GM18498 (cell line): Measurements from ENCODE around the gene KIF9.
"Not testable (repeated sequence)": the region's sequence is repeated elsewhere in the genome, so short reads cannot be mapped to it uniquely, and the experiment has no call there.

Source experiments
- ATAC-seq: cut with Tn5 transposase; IDR thresholded peaks from one replicate; pipeline ENCODE4 v1.9.1; 2021; ENCODE audit warnings: mild to moderate bottlenecking, moderate library complexity; ENCODE audit not compliant: unreplicated experiment

The KIF9 gene

GRCh38 chr3:47194994-47195393 lies 87.6 kb downstream of the KIF9 start:
- no peak for ATAC-seq

- no peak for ATAC-seq
Observed at GRCh38 chr3:47193871-47194859, 88.4 kb downstream of the KIF9 start.

DNA sequence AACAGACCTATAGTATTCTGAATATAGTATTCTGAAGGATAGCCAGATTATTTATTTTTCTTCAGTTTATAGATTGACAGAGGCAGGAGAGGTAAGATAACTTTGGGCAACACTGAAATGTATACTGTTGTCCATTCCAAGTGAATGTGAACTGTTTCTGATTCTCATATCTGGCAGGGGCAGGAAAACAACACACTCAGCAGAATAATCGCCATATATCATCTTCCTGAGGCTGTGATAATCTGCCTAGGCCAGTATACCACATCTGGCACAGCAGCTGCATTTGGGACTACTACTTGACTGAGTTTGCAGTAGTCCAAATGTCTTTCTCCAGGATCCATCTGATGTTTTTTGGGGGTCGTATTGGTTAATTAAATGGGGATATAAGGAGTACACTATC lies 96.3 kb downstream of the KIF9 start:
- no peak for ATAC-seq

DNA sequence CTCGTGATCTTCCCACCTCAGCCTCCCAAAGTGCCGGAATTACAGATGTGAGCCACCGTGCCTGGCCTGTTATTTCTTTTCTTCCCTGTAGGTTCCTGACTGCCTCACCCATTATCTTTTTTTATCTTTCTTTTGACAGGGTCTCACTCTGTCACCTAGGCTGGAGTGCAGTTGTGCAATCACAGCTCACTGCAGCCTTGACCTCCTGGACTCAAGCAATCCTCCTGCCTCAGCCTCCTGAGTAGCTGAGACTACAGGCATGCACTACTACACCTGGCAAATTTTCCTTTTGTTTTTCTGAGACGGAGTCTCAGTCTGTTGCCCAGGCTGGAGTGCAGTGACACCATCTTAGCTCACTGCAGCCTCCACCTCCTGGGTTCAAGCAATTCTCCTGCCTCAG lies 100.9 kb downstream of the KIF9 start:
- ATAC-seq, result not testable (repeated sequence)

DNA sequence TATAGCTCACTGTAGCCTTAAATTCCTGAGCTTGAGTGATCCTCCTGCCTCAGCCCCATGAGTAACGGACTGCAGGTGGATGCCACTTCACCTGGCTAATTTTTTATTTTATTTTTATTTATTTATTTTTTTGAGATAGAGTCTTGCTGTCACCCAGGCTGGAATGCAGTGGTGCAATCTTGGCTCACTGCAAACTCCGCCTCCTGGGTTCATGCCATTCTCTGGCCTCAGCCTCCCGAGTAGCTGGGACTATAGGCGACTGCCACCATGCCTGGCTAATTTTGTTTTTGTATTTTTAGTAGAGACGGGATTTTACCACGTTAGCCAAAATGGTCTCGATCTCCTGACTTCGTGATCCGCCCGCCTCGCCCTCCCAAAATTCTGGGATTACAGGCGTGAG lies 102.6 kb downstream of the KIF9 start:
- ATAC-seq, result not testable (repeated sequence)
